GM23338 (cell line): ENCODE results near the gene WDR20. TPM values are rescaled to one million over a fixed set of nuclear protein-coding genes. Genes with fewer than 3 reads are reported as not detected.

Source experiments
- ATAC-seq: fragments of 200-7000 bp; cut with Tn5 transposase; 3 replicates; pipeline ENCODE4 v1.9.1; 2020
- DNase-seq: peaks from one replicate; pipeline ENCODE4 v3.0.0-alpha.2; 2015; ENCODE audit warnings: low spot score
- H2AFZ ChIP-seq: fragments of 200-600 bp; sonication (generic); 2 replicates; pipeline ENCODE4 v1.8.0; 2016; ENCODE audit warnings: antibody characterized with exemption, mild to moderate bottlenecking, moderate library complexity
- H3F3A ChIP-seq: fragments of 200-600 bp; sonication (generic); replicated peaks from 2 replicates; pipeline ENCODE4 v1.8.0; 2017; ENCODE audit warnings: antibody characterized with exemption, mixed run types, low read depth
- H3K27ac ChIP-seq: fragments of 200-600 bp; sonication (generic); 2 replicates; pipeline ENCODE4 v1.6.1; 2016; ENCODE audit warnings: low read depth
- H3K27me3 ChIP-seq: fragments of 200-600 bp; sonication (generic); 2 replicates; pipeline ENCODE4 v1.8.0; 2016; ENCODE audit warnings: mild to moderate bottlenecking, mixed run types, moderate library complexity; ENCODE audit not compliant: insufficient read depth
- H3K36me3 ChIP-seq: fragments of 200-600 bp; sonication (generic); 2 replicates; pipeline ENCODE4 v1.8.0; 2016; ENCODE audit warnings: mild to moderate bottlenecking; ENCODE audit not compliant: insufficient read depth
- H3K4me1 ChIP-seq: fragments of 200-600 bp; sonication (generic); 2 replicates; pipeline ENCODE4 v1.8.0; 2016; ENCODE audit warnings: mild to moderate bottlenecking, moderate library complexity; ENCODE audit not compliant: insufficient read depth
- H3K4me2 ChIP-seq: fragments of 200-600 bp; sonication (generic); 2 replicates; pipeline ENCODE4 v1.7.1; 2017; ENCODE audit warnings: mixed run types
- H3K4me3 ChIP-seq: fragments of 200-600 bp; sonication (generic); 2 replicates; pipeline ENCODE4 v1.6.1; 2016; ENCODE audit warnings: mixed run types
- H3K79me2 ChIP-seq: fragments of 200-600 bp; sonication (generic); replicated peaks from 2 replicates; pipeline ENCODE4 v1.8.0; 2017; ENCODE audit warnings: mild to moderate bottlenecking; ENCODE audit not compliant: insufficient read depth
- H3K9me2 ChIP-seq: fragments of 200-600 bp; sonication (generic); 2 replicates; pipeline ENCODE4 v1.8.0; 2017; ENCODE audit not compliant: insufficient read depth
- H4K20me1 ChIP-seq: fragments of 200-600 bp; sonication (generic); replicated peaks from 2 replicates; pipeline ENCODE4 v1.8.0; 2017; ENCODE audit warnings: mild to moderate bottlenecking; ENCODE audit not compliant: insufficient read depth
- H3K27ac Mint-ChIP-seq: 2 replicates; pipeline ENCODE4 v1.8.0; 2020; ENCODE audit warnings: inconsistent platforms, mild to moderate bottlenecking, moderate library complexity, mixed read lengths
- H3K27me3 Mint-ChIP-seq: 3 replicates; pipeline ENCODE4 v1.8.0; 2022; ENCODE audit warnings: low read depth, mild to moderate bottlenecking, moderate library complexity, mixed read lengths, inconsistent platforms; ENCODE audit not compliant: insufficient read depth, poor library complexity
- H3K36me3 Mint-ChIP-seq: 3 replicates; pipeline ENCODE4 v1.8.0; 2021; ENCODE audit warnings: low read depth, mild to moderate bottlenecking, inconsistent platforms, moderate library complexity, mixed read lengths
- H3K4me1 Mint-ChIP-seq: 3 replicates; pipeline ENCODE4 v1.8.0; 2020; ENCODE audit warnings: mild to moderate bottlenecking, inconsistent platforms, mixed read lengths
- H3K4me3 Mint-ChIP-seq: 3 replicates; pipeline ENCODE4 v1.8.0; 2021; ENCODE audit warnings: moderate library complexity, mild to moderate bottlenecking, inconsistent platforms, mixed read lengths
- H3K9me3 Mint-ChIP-seq: 3 replicates; pipeline ENCODE4 v1.8.0; 2020; ENCODE audit warnings: moderate library complexity, mild to moderate bottlenecking, inconsistent platforms, mixed read lengths
- ETS1 ChIP-seq: IDR thresholded peaks from 2 replicates; pipeline ENCODE4 v1.6.1; 2016; ENCODE audit warnings: antibody characterized with exemption
- JUNB ChIP-seq: IDR thresholded peaks from one replicate; pipeline ENCODE4 v1.6.1; 2016; ENCODE audit warnings: antibody characterized with exemption; ENCODE audit not compliant: unreplicated experiment
- POLR2AphosphoS5 ChIP-seq: IDR thresholded peaks from 2 replicates; pipeline ENCODE4 v1.6.1; 2016; ENCODE audit warnings: antibody characterized with exemption, low read depth
- STAT1 ChIP-seq: IDR thresholded peaks from one replicate; pipeline ENCODE4 v1.6.1; 2016; ENCODE audit warnings: antibody characterized with exemption; ENCODE audit not compliant: unreplicated experiment
- ZNF114 ChIP-seq: fragments of 250-450 bp; sonication (Bioruptor Pico); IDR thresholded peaks from 2 replicates; pipeline ENCODE4 v1.5.0; 2020; ENCODE audit warnings: mild to moderate bottlenecking, moderate library complexity
- ZNF331 ChIP-seq: fragments of 250-450 bp; sonication (Bioruptor Pico); IDR thresholded peaks from 2 replicates; pipeline ENCODE4 v1.5.0; 2020; ENCODE audit warnings: low read depth, mild to moderate bottlenecking, moderate library complexity
- polyA plus RNA-seq: library from polyadenylated mRNA; unstranded; fragments of >200 nt; fragmentation: Nextera tagmentation; extraction: Ambion mirVana; gene quantifications from 2 replicates; pipeline ENCODE4 v1.2.1, GENCODE V29; 2016
- total RNA-seq: library from RNA; depleted of rRNA; stranded (reverse); fragments of >200 nt; shearing (Covaris generic); gene quantifications from 2 replicates; pipeline ENCODE4 v1.2.3, GENCODE V29; 2014
- TF ChIP-seq, protein P1 (sequence below): fragments of 250-450 bp; sonication (Bioruptor Pico); IDR thresholded peaks from 2 replicates; pipeline ENCODE4 v1.5.0; 2020; ENCODE audit warnings: mild to moderate bottlenecking, moderate library complexity

WDR20 gene
- total and polyA plus RNA-seq, 2 experiments from 2014 or later, result 17.9 to 21.0 TPM

- 0 out of 2 replicates have a peak, but pooled peaks cover 2% of the 10 kb centered on the region for H3F3A ChIP-seq
- ATAC-seq (no peak), DNase-seq (no peak)
- H3K4me1 ChIP-seq, result peaks cover 15% of the 10 kb centered on the region
- H3K27me3 Mint-ChIP-seq, result peaks cover 17% of the 10 kb centered on the region
- H3K4me3 ChIP-seq, result no peak overlapping the region
- H3K36me3 ChIP-seq, result no peaks in the 10 kb centered on the region
- no peaks in the 10 kb centered on the region for H3K9me2 ChIP-seq
- no peaks in the 10 kb centered on the region for H3K9me3 Mint-ChIP-seq
- no peak overlapping the region for H2AFZ ChIP-seq
- H3K36me3 Mint-ChIP-seq, result no peaks in the 10 kb centered on the region
- H3K4me2 ChIP-seq, result no peak overlapping the region
- no peak for TF ChIP-seq STAT1
- TF ChIP-seq POLR2AphosphoS5, result no peak
- TF ChIP-seq JUNB, result no peak
- no peak for TF ChIP-seq ZNF331 (CRISPR knock-in tag)
- TF ChIP-seq, protein P1, sequence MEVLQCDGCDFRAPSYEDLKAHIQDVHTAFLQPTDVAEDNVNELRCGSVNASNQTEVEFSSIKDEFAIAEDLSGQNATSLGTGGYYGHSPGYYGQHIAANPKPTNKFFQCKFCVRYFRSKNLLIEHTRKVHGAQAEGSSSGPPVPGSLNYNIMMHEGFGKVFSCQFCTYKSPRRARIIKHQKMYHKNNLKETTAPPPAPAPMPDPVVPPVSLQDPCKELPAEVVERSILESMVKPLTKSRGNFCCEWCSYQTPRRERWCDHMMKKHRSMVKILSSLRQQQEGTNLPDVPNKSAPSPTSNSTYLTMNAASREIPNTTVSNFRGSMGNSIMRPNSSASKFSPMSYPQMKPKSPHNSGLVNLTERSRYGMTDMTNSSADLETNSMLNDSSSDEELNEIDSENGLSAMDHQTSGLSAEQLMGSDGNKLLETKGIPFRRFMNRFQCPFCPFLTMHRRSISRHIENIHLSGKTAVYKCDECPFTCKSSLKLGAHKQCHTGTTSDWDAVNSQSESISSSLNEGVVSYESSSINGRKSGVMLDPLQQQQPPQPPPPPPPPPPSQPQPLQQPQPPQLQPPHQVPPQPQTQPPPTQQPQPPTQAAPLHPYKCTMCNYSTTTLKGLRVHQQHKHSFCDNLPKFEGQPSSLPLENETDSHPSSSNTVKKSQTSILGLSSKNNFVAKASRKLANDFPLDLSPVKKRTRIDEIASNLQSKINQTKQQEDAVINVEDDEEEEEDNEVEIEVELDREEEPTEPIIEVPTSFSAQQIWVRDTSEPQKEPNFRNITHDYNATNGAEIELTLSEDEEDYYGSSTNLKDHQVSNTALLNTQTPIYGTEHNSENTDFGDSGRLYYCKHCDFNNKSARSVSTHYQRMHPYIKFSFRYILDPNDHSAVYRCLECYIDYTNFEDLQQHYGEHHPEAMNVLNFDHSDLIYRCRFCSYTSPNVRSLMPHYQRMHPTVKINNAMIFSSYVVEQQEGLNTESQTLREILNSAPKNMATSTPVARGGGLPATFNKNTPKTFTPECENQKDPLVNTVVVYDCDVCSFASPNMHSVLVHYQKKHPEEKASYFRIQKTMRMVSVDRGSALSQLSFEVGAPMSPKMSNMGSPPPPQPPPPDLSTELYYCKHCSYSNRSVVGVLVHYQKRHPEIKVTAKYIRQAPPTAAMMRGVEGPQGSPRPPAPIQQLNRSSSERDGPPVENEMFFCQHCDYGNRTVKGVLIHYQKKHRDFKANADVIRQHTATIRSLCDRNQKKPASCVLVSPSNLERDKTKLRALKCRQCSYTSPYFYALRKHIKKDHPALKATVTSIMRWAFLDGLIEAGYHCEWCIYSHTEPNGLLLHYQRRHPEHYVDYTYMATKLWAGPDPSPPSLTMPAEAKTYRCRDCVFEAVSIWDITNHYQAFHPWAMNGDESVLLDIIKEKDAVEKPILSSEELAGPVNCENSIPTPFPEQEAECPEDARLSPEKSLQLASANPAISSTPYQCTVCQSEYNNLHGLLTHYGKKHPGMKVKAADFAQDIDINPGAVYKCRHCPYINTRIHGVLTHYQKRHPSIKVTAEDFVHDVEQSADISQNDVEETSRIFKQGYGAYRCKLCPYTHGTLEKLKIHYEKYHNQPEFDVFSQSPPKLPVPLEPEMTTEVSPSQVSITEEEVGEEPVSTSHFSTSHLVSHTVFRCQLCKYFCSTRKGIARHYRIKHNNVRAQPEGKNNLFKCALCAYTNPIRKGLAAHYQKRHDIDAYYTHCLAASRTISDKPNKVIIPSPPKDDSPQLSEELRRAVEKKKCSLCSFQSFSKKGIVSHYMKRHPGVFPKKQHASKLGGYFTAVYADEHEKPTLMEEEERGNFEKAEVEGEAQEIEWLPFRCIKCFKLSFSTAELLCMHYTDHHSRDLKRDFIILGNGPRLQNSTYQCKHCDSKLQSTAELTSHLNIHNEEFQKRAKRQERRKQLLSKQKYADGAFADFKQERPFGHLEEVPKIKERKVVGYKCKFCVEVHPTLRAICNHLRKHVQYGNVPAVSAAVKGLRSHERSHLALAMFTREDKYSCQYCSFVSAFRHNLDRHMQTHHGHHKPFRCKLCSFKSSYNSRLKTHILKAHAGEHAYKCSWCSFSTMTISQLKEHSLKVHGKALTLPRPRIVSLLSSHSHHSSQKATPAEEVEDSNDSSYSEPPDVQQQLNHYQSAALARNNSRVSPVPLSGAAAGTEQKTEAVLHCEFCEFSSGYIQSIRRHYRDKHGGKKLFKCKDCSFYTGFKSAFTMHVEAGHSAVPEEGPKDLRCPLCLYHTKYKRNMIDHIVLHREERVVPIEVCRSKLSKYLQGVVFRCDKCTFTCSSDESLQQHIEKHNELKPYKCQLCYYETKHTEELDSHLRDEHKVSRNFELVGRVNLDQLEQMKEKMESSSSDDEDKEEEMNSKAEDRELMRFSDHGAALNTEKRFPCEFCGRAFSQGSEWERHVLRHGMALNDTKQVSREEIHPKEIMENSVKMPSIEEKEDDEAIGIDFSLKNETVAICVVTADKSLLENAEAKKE (CRISPR knock-in tag), result no peak
- TF ChIP-seq ZNF114 (CRISPR knock-in tag), result no peak
- no peak for TF ChIP-seq ETS1
- no peaks in the 10 kb centered on the region for H3K79me2 ChIP-seq
- no peak overlapping the region for H3K27ac ChIP-seq
- H4K20me1 ChIP-seq, result no peaks in the 10 kb centered on the region
- no peak overlapping the region for H3K27ac Mint-ChIP-seq
- H3K4me3 Mint-ChIP-seq, result no peak overlapping the region
- peaks cover 24% of the 10 kb centered on the region for H3K27me3 ChIP-seq
- peaks cover 5% of the 10 kb centered on the region; the same call in 2 of the 3 replicates for H3K4me1 Mint-ChIP-seq
Observed at GRCh38 chr14:102246071-102246470, 106.4 kb downstream of the WDR20 start.
